ENCODE results near the gene TEP1.

DNA sequence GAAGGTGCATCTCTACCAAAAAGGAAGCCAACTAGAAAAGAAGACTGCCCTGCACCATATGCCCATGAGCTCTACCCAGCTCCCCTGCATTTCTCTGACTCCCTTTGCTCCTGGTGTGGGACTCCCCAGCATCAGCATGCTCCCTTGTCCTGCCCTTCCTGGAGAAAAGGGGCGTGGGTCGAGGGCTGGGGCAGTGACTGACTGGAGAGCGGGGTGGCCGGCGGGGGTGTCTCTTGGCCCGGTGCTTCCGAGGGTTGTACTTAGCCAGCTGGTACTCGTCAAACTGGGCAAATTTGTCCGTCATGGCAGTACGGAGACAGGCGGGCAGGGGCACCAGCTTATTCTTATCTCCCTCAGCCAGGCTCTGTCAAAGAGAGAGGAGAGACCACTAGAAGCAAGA, 9.8 kb downstream of the TEP1 start:
- TF ChIP-seq, protein P1, sequence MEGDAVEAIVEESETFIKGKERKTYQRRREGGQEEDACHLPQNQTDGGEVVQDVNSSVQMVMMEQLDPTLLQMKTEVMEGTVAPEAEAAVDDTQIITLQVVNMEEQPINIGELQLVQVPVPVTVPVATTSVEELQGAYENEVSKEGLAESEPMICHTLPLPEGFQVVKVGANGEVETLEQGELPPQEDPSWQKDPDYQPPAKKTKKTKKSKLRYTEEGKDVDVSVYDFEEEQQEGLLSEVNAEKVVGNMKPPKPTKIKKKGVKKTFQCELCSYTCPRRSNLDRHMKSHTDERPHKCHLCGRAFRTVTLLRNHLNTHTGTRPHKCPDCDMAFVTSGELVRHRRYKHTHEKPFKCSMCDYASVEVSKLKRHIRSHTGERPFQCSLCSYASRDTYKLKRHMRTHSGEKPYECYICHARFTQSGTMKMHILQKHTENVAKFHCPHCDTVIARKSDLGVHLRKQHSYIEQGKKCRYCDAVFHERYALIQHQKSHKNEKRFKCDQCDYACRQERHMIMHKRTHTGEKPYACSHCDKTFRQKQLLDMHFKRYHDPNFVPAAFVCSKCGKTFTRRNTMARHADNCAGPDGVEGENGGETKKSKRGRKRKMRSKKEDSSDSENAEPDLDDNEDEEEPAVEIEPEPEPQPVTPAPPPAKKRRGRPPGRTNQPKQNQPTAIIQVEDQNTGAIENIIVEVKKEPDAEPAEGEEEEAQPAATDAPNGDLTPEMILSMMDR (IDR thresholded peaks at IDR 0.05), result no peak
- no peak for TF ChIP-seq EP300 (IDR thresholded peaks at IDR 0.05)
- no peak for TF ChIP-seq POLR2A (IDR thresholded peaks at IDR 0.05; ENCODE audit: low read depth)
- no peak for TF ChIP-seq POLR2AphosphoS5 (IDR thresholded peaks at IDR 0.05)

Measured in esophagus muscularis mucosa (tissue), 4 donors.